Gastrocnemius medialis (tissue), 4 donors: ENCODE measurements around the gene VASP.

ENCODE experiments used
- POLR2A ChIP-seq, 2 donors: fragments of 450-650 bp; IDR thresholded peaks; one replicate each; pipeline ENCODE4 v1.6.1; 2017; ENCODE audit warnings: antibody characterized with exemption in 2 of 2, mild to moderate bottlenecking in 2 of 2, moderate library complexity in 2 of 2
- TF ChIP-seq, protein P1 (sequence below), 5 experiments: fragments of 450-650 bp in 3 of 5; fragments of 200-600 bp in 2 of 5; sonication (generic) in 2 of 5; IDR thresholded peaks in 4 of 5; conservative IDR thresholded peaks in 1 of 5; 1 replicate in 4 of 5; 2 replicates in 1 of 5; pipeline ENCODE4 v1.5.1; 2016 to 2019; ENCODE audit warnings: antibody characterized with exemption in 5 of 5, mild to moderate bottlenecking in 3 of 5, moderate library complexity in 3 of 5

GRCh38 chr19:45556835-45557234, 49.6 kb downstream of the VASP start:
- TF ChIP-seq, protein P1, sequence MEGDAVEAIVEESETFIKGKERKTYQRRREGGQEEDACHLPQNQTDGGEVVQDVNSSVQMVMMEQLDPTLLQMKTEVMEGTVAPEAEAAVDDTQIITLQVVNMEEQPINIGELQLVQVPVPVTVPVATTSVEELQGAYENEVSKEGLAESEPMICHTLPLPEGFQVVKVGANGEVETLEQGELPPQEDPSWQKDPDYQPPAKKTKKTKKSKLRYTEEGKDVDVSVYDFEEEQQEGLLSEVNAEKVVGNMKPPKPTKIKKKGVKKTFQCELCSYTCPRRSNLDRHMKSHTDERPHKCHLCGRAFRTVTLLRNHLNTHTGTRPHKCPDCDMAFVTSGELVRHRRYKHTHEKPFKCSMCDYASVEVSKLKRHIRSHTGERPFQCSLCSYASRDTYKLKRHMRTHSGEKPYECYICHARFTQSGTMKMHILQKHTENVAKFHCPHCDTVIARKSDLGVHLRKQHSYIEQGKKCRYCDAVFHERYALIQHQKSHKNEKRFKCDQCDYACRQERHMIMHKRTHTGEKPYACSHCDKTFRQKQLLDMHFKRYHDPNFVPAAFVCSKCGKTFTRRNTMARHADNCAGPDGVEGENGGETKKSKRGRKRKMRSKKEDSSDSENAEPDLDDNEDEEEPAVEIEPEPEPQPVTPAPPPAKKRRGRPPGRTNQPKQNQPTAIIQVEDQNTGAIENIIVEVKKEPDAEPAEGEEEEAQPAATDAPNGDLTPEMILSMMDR (IDR thresholded peaks at IDR 0.05 in 4 of 5, conservative IDR thresholded peaks at IDR 0.05 in 1 of 5): no peak
- TF ChIP-seq POLR2A (IDR thresholded peaks at IDR 0.05): no peak
